A549 (cell line): ENCODE data around the gene PTPRN2. TPM values are rescaled to one million over a fixed set of nuclear protein-coding genes. Genes with fewer than 3 reads are reported as not detected.

Experiments
- ATAC-seq, 2 experiments: fragments of 200-7000 bp in 1 of 2; fragments of >200 bp in 1 of 2; cut with Nextera tagmentation in 1 of 2; cut with Tn5 transposase in 1 of 2; 3 replicates each; pipeline versions ENCODE4 v1.8.0 to v1.9.1; 2018 to 2020; ENCODE audit warnings: mild to moderate bottlenecking in 1 of 2, moderate library complexity in 1 of 2
- CTCF ChIA-PET: fragments of 300-600 bp; sonication (Branson Sonifier 250); formaldehyde crosslinking; extraction: SDS; loops from one replicate; lab custom pipeline; 2021; ENCODE audit warnings: antibody characterized with exemption, inconsistent platforms; lab: Yijun Ruan, JAX
- POLR2A ChIA-PET: fragments of 350-600 bp; formaldehyde crosslinking; extraction: SDS; loops from one replicate; lab custom pipeline; 2021; ENCODE audit warnings: antibody characterized with exemption, inconsistent platforms; lab: Yijun Ruan, JAX
- DNase-seq, 2 experiments: peaks; one replicate each; pipeline versions ENCODE4 v3.0.0 to v3.0.0-alpha.2; 2011 to 2016; ENCODE audit warnings: low read depth in 1 of 2, low spot score in 1 of 2
- FAIRE-seq: peaks from 2 replicates; lab custom pipeline; 2011; peaks lifted over from hg19 to GRCh38; lab: Jason Lieb, UNC
- H3K27ac ChIP-seq, 2 experiments: fragments of >200 bp; sonication (Bioruptor Twin); formaldehyde crosslinking; 3 replicates each; pipeline ENCODE4 v1.5.1; 2016 to 2017
- H3K4me1 ChIP-seq: fragments of >200 bp; sonication (Bioruptor Twin); formaldehyde crosslinking; 3 replicates; pipeline ENCODE4 v1.6.1; 2016
- H3K4me2 ChIP-seq: fragments of >200 bp; sonication (Bioruptor Twin); formaldehyde crosslinking; 3 replicates; pipeline ENCODE4 v1.6.1; 2016
- H3K4me3 ChIP-seq: fragments of >200 bp; sonication (Bioruptor Twin); formaldehyde crosslinking; 3 replicates; pipeline ENCODE4 v1.5.1; 2016
- H3K9me3 ChIP-seq: fragments of >200 bp; sonication (Bioruptor Twin); formaldehyde crosslinking; 3 replicates; pipeline ENCODE4 v1.6.1; 2016
- CHD2 ChIP-seq: fragments of 150-350 bp; IDR thresholded peaks from 2 replicates; pipeline ENCODE4 v1.6.1; 2014; ENCODE audit warnings: low read length; ENCODE audit not compliant: partially characterized antibody
- EHF ChIP-seq: fragments of 250-450 bp; sonication (Bioruptor Pico); IDR thresholded peaks from 2 replicates; pipeline ENCODE4 v1.5.0; 2020; ENCODE audit warnings: mild to moderate bottlenecking
- ESRRA ChIP-seq: fragments of 150-350 bp; IDR thresholded peaks from 2 replicates; pipeline ENCODE4 v1.6.1; 2014; ENCODE audit warnings: mild to moderate bottlenecking, low read length, borderline replicate concordance
- FOSB ChIP-seq: fragments of 250-450 bp; sonication (Bioruptor Pico); IDR thresholded peaks from 2 replicates; pipeline ENCODE4 v1.5.0; 2020; ENCODE audit warnings: mild to moderate bottlenecking, moderate library complexity
- GATA3 ChIP-seq: IDR thresholded peaks from 2 replicates; pipeline ENCODE4 v1.6.1; 2012; ENCODE audit warnings: borderline replicate concordance
- HDAC2 ChIP-seq: fragments of 200-600 bp; sonication (generic); IDR thresholded peaks from 2 replicates; pipeline ENCODE4 v1.6.1; 2016
- HMGXB4 ChIP-seq: fragments of 250-450 bp; sonication (Bioruptor Pico); IDR thresholded peaks from 2 replicates; pipeline ENCODE4 v1.5.0; 2021; ENCODE audit warnings: mild to moderate bottlenecking, moderate library complexity, borderline replicate concordance
- HOXB5 ChIP-seq: fragments of 250-450 bp; sonication (Bioruptor Pico); IDR thresholded peaks from 2 replicates; pipeline ENCODE4 v1.5.0; 2020; ENCODE audit warnings: mild to moderate bottlenecking, moderate library complexity
- JUN ChIP-seq, 2 experiments: fragments of >200 bp; sonication (Bioruptor Twin); formaldehyde crosslinking; IDR thresholded peaks; 2 replicates in 1 of 2; 3 replicates in 1 of 2; pipeline ENCODE4 v1.6.1; 2016 to 2017
- KDM5A ChIP-seq: fragments of 200-600 bp; sonication (generic); IDR thresholded peaks from 2 replicates; pipeline ENCODE4 v1.6.1; 2016; ENCODE audit warnings: antibody characterized with exemption, mild to moderate bottlenecking
- MAFK ChIP-seq: fragments of 450-650 bp; IDR thresholded peaks from 2 replicates; pipeline ENCODE4 v1.6.1; 2014; ENCODE audit not compliant: partially characterized antibody
- MAZ ChIP-seq: fragments of 150-350 bp; IDR thresholded peaks from 2 replicates; pipeline ENCODE4 v1.6.1; 2014; ENCODE audit warnings: antibody characterized with exemption, low read depth, low read length, borderline replicate concordance
- NFE2L2 ChIP-seq: fragments of 150-350 bp; conservative IDR thresholded peaks from 2 replicates; pipeline ENCODE4 v1.6.1; 2014; ENCODE audit warnings: low read length
- NR3C1 ChIP-seq: fragments of >200 bp; sonication (Bioruptor Twin); formaldehyde crosslinking; IDR thresholded peaks from 3 replicates; pipeline ENCODE4 v1.6.1; 2017
- POLR2AphosphoS2 ChIP-seq: conservative IDR thresholded peaks from 2 replicates; pipeline ENCODE4 v1.6.1; 2012; ENCODE audit warnings: low read length, improper control_type of control experiment, inconsistent platforms
- RCOR1 ChIP-seq: fragments of 150-350 bp; IDR thresholded peaks from 2 replicates; pipeline ENCODE4 v1.6.1; 2014; ENCODE audit warnings: antibody characterized with exemption, low read length, low read depth
- RNF2 ChIP-seq: fragments of 200-600 bp; sonication (generic); IDR thresholded peaks from 2 replicates; pipeline ENCODE4 v1.6.1; 2016; ENCODE audit warnings: low read depth, mild to moderate bottlenecking, antibody characterized with exemption, moderate library complexity, borderline replicate concordance
- ZFP36 ChIP-seq: fragments of 450-650 bp; IDR thresholded peaks from 2 replicates; pipeline ENCODE4 v1.6.1; 2014; ENCODE audit warnings: borderline replicate concordance; ENCODE audit not compliant: partially characterized antibody
- ZNF302 ChIP-seq: fragments of 250-450 bp; sonication (Bioruptor Pico); IDR thresholded peaks from 2 replicates; pipeline ENCODE4 v1.9.0; 2021; ENCODE audit warnings: inconsistent platforms, mild to moderate bottlenecking, moderate library complexity
- ZSCAN20 ChIP-seq: fragments of 250-450 bp; sonication (Bioruptor Pico); IDR thresholded peaks from 2 replicates; pipeline ENCODE4 v1.8.0; 2022; ENCODE audit warnings: mild to moderate bottlenecking, moderate library complexity
- WGBS: methylation state at CpG from one replicate; pipeline ENCODE4 v1.1.6; 2017; ENCODE audit errors: missing lambda C conversion rate; 5-methylcytosine and 5-hydroxymethylcytosine counted together
- polyA plus RNA-seq, 4 experiments: library from polyadenylated mRNA; depleted of rRNA in 3 of 4; stranded (reverse); fragments of >200 nt; fragmentation: RNase III in 1 of 4; extraction: RNeasy Plus Mini Kit Qiagen cat#74134 plus additional on column Dnase treatment in 1 of 4; gene quantifications; 2 replicates in 3 of 4; 3 replicates in 1 of 4; pipeline ENCODE4 v1.2.3, GENCODE V29; 2011 to 2017
- TF ChIP-seq, protein P1 (sequence below): fragments of >200 bp; sonication (Bioruptor Twin); formaldehyde crosslinking; IDR thresholded peaks from 3 replicates; pipeline ENCODE4 v1.5.1; 2016
- TF ChIP-seq, protein P2 (sequence below): fragments of >200 bp; sonication (Bioruptor Twin); formaldehyde crosslinking; IDR thresholded peaks from 3 replicates; pipeline ENCODE4 v1.6.1; 2016
- TF ChIP-seq, protein P3 (sequence below): IDR thresholded peaks from 2 replicates; pipeline ENCODE4 v1.6.1; 2012
- TF ChIP-seq, protein P4 (sequence below): IDR thresholded peaks from 2 replicates; pipeline ENCODE4 v1.6.1; 2012; ENCODE audit warnings: low read depth, borderline replicate concordance
- TF ChIP-seq, protein P5 (sequence below): IDR thresholded peaks from 2 replicates; pipeline ENCODE4 v1.6.1; 2012

Gene PTPRN2
- polyA plus RNA-seq, 2 of the 4 experiments (the other 2 are of a cell fraction) = 0.41 to 1.2 TPM

GRCh38 chr7:158356454-158356853, 231.2 kb downstream of the PTPRN2 start:
- ATAC-seq (no peak), FAIRE-seq (no peak), DNase-seq (no peak)
- H3K9me3 ChIP-seq = peaks cover 7% of the 10 kb centered on the region; the same call in 1 of the 3 replicates
- TF ChIP-seq HDAC2 = no peak
- no peak for TF ChIP-seq JUN (IDR thresholded peaks at IDR 0.05)
- ChIA-PET CTCF (interaction anchor here (0.8 kb wide), 1 partner anchor 52 kb away, joined by 3 read pairs; no protein-coding TSS in a partner anchor), POLR2A (no interaction called here)
- H3K27ac ChIP-seq = no peak overlapping the region
- 50% methylated on average over 3 of the region's 3 CpGs for WGBS
- no peaks in the 10 kb centered on the region for H3K4me1 ChIP-seq
- no peak overlapping the region for H3K4me2 ChIP-seq
- H3K4me3 ChIP-seq = no peak overlapping the region

GRCh38 chr7:158355456-158356065, 232.1 kb downstream of the PTPRN2 start:
- POLR2A ChIA-PET = no interaction called here
- Histone ChIP-seq H3K27ac (no peak overlapping the region), H3K9me3 (0 out of 3 replicates have a peak, but pooled peaks cover 4% of the 10 kb centered on the region)
- peak in 1 of 2 experiments; percentile 79; a peak in 3 of 6 replicates for ATAC-seq
- DNase-seq = peak in 1 of 2 experiments; percentile 20
- 45% methylated on average over 14 of the region's 15 CpGs for WGBS
- TF ChIP-seq MAZ = no peak
- no peak for TF ChIP-seq POLR2AphosphoS2
- TF ChIP-seq NFE2L2 = no peak
- no peak for TF ChIP-seq ZNF302 (CRISPR knock-in tag)
- TF ChIP-seq EHF (CRISPR knock-in tag) = no peak
- no peak for TF ChIP-seq CHD2
- TF ChIP-seq GATA3 = no peak
- no peak for TF ChIP-seq ZFP36
- no peak for TF ChIP-seq KDM5A
- no peak for TF ChIP-seq MAFK
- TF ChIP-seq, protein P1, sequence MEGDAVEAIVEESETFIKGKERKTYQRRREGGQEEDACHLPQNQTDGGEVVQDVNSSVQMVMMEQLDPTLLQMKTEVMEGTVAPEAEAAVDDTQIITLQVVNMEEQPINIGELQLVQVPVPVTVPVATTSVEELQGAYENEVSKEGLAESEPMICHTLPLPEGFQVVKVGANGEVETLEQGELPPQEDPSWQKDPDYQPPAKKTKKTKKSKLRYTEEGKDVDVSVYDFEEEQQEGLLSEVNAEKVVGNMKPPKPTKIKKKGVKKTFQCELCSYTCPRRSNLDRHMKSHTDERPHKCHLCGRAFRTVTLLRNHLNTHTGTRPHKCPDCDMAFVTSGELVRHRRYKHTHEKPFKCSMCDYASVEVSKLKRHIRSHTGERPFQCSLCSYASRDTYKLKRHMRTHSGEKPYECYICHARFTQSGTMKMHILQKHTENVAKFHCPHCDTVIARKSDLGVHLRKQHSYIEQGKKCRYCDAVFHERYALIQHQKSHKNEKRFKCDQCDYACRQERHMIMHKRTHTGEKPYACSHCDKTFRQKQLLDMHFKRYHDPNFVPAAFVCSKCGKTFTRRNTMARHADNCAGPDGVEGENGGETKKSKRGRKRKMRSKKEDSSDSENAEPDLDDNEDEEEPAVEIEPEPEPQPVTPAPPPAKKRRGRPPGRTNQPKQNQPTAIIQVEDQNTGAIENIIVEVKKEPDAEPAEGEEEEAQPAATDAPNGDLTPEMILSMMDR = no peak
- no peak for TF ChIP-seq ZSCAN20 (CRISPR knock-in tag)
- no peak for TF ChIP-seq HOXB5
- TF ChIP-seq, all 56 proteins: peak for 0
- CTCF ChIA-PET = no interaction called here
- Histone ChIP-seq H3K4me2 (no peak overlapping the region), H3K4me1 (no peaks in the 10 kb centered on the region), H3K4me3 (no peak overlapping the region)
- FAIRE-seq = no peak

- CTCF ChIA-PET = interaction anchor here (0.7 to 1.2 kb wide), 3 partner anchors 13 to 194 kb away, joined by 4 read pairs; no protein-coding TSS in a partner anchor
- POLR2A ChIA-PET = no interaction called here
- H3K4me2 ChIP-seq = no peak overlapping the region
- H3K9me3 ChIP-seq = 0 out of 3 replicates have a peak, but pooled peaks cover 4% of the 10 kb centered on the region
- H3K27ac ChIP-seq = no peak overlapping the region
- FAIRE-seq (no peak), DNase-seq (no peak), ATAC-seq (no peak)
- H3K4me3 ChIP-seq = no peak overlapping the region
- WGBS = 22% methylated on average over 3 of the region's 3 CpGs
- no peaks in the 10 kb centered on the region for H3K4me1 ChIP-seq
- TF ChIP-seq FOSB (CRISPR knock-in tag) (no peak), RNF2 (no peak), ESRRA (no peak), ZNF302 (CRISPR knock-in tag) (no peak), HDAC2 (no peak), GATA3 (no peak), HMGXB4 (CRISPR knock-in tag) (no peak), NR3C1 (no peak), RCOR1 (no peak)
- TF ChIP-seq, protein P2, sequence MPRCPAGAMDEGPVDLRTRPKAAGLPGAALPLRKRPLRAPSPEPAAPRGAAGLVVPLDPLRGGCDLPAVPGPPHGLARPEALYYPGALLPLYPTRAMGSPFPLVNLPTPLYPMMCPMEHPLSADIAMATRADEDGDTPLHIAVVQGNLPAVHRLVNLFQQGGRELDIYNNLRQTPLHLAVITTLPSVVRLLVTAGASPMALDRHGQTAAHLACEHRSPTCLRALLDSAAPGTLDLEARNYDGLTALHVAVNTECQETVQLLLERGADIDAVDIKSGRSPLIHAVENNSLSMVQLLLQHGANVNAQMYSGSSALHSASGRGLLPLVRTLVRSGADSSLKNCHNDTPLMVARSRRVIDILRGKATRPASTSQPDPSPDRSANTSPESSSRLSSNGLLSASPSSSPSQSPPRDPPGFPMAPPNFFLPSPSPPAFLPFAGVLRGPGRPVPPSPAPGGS = no peak
- TF ChIP-seq, protein P3, sequence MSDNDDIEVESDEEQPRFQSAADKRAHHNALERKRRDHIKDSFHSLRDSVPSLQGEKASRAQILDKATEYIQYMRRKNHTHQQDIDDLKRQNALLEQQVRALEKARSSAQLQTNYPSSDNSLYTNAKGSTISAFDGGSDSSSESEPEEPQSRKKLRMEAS = no peak
- TF ChIP-seq, protein P1 = no peak
- TF ChIP-seq, protein P4, sequence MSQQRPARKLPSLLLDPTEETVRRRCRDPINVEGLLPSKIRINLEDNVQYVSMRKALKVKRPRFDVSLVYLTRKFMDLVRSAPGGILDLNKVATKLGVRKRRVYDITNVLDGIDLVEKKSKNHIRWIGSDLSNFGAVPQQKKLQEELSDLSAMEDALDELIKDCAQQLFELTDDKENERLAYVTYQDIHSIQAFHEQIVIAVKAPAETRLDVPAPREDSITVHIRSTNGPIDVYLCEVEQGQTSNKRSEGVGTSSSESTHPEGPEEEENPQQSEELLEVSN = no peak
- TF ChIP-seq, protein P5, sequence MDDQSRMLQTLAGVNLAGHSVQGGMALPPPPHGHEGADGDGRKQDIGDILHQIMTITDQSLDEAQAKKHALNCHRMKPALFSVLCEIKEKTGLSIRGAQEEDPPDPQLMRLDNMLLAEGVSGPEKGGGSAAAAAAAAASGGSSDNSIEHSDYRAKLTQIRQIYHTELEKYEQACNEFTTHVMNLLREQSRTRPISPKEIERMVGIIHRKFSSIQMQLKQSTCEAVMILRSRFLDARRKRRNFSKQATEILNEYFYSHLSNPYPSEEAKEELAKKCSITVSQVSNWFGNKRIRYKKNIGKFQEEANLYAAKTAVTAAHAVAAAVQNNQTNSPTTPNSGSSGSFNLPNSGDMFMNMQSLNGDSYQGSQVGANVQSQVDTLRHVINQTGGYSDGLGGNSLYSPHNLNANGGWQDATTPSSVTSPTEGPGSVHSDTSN = no peak
These were observed 232.8 kb downstream of the PTPRN2 start for GRCh38 chr7:158354861-158355260.
